ENCODE data around the gene RGR.

Gene RGR

DNA sequence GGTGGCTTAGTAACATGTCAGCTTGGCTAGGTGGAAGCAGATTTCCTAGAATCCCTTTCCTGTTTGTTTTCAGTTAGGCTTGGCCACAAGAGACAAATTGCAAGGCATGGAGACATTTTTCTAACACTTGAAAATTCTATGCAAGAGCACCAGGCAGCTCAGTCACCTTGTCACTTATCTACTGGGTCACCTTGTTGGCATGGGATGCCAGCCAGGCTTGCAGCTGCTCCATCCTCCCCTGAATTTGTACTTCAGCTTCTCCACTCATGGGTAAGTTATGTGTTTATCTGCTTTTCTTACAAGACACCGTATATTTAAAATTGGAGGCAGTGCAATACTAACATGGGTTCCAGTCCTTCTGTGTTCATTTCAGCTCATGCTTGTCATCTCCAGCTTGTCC lies 43.3 kb downstream of the RGR start:
- no peak overlapping the region for H3K27ac ChIP-seq
- H3K79me2 ChIP-seq (ENCODE audit: insufficient read depth, low read depth), result no peaks in the 10 kb centered on the region
- H3K4me2 ChIP-seq, result no peak overlapping the region
- H3K4me1 ChIP-seq (ENCODE audit: low read depth, poor library complexity, severe bottlenecking), result peaks cover under 1% of the 10 kb centered on the region
- H3K36me3 ChIP-seq (ENCODE audit: insufficient read depth), result no peaks in the 10 kb centered on the region
- TF ChIP-seq, protein P1, sequence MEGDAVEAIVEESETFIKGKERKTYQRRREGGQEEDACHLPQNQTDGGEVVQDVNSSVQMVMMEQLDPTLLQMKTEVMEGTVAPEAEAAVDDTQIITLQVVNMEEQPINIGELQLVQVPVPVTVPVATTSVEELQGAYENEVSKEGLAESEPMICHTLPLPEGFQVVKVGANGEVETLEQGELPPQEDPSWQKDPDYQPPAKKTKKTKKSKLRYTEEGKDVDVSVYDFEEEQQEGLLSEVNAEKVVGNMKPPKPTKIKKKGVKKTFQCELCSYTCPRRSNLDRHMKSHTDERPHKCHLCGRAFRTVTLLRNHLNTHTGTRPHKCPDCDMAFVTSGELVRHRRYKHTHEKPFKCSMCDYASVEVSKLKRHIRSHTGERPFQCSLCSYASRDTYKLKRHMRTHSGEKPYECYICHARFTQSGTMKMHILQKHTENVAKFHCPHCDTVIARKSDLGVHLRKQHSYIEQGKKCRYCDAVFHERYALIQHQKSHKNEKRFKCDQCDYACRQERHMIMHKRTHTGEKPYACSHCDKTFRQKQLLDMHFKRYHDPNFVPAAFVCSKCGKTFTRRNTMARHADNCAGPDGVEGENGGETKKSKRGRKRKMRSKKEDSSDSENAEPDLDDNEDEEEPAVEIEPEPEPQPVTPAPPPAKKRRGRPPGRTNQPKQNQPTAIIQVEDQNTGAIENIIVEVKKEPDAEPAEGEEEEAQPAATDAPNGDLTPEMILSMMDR (conservative IDR thresholded peaks at IDR 0.05; ENCODE audit: low read depth, low read length), result no peak
- H4K20me1 ChIP-seq (ENCODE audit: insufficient read depth), result no peaks in the 10 kb centered on the region
- no peak overlapping the region for H2AFZ ChIP-seq (ENCODE audit: low read depth)
- no peak overlapping the region for H3K4me3 ChIP-seq (IDR thresholded peaks at IDR 0.05; ENCODE audit: insufficient read depth, low read depth, low read length)
- H3K9ac ChIP-seq, result no peak overlapping the region
- no peaks in the 10 kb centered on the region for H3K27me3 ChIP-seq (ENCODE audit: insufficient read depth, low read depth)

DNA sequence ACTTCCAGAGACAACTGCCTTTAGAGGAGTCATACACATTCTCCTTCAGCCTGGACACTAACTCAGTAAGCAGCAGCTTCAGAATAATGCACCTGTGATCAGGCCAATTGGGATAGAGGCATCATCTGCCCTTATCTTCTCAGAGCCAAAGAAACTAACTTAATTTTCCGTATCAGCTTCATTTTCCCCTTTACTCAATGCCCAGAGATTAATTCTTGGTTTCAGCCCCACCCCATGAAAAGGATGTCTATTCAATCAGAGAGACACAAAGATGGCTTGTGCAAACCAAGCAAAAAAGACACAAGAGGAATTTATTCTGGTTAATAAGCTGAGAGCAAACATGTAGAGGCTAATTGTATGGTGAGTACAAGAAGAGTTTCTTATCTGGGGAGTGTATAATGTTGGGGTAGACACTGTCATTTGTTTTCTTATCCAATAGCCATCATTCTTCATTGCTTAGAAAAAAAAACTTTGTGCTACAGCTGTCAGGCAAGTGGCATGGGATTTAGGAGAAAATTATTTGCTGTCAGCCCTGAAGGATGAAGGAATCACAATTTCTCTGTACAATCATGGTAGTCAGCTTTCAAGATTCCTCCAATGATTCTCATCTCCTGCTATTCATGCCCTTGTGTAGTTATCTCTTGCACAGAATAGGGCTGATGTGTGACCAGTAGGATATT lies 44.8 kb downstream of the RGR start:
- no peak overlapping the region for H3K27ac ChIP-seq
- H3K4me3 ChIP-seq (IDR thresholded peaks at IDR 0.05; ENCODE audit: insufficient read depth, low read depth, low read length), result no peak overlapping the region
- TF ChIP-seq, protein P1 (conservative IDR thresholded peaks at IDR 0.05; ENCODE audit: low read depth, low read length), result no peak
- no peak overlapping the region for H2AFZ ChIP-seq (ENCODE audit: low read depth)
- no peak overlapping the region for H3K9ac ChIP-seq
- no peaks in the 10 kb centered on the region for H3K36me3 ChIP-seq (ENCODE audit: insufficient read depth)
- H3K4me1 ChIP-seq (ENCODE audit: low read depth, poor library complexity, severe bottlenecking), result peaks cover 15% of the 10 kb centered on the region
- no peaks in the 10 kb centered on the region for H3K79me2 ChIP-seq (ENCODE audit: insufficient read depth, low read depth)
- H3K27me3 ChIP-seq (ENCODE audit: insufficient read depth, low read depth), result no peaks in the 10 kb centered on the region
- no peaks in the 10 kb centered on the region for H4K20me1 ChIP-seq (ENCODE audit: insufficient read depth)
- H3K4me2 ChIP-seq, result no peak overlapping the region

DNA sequence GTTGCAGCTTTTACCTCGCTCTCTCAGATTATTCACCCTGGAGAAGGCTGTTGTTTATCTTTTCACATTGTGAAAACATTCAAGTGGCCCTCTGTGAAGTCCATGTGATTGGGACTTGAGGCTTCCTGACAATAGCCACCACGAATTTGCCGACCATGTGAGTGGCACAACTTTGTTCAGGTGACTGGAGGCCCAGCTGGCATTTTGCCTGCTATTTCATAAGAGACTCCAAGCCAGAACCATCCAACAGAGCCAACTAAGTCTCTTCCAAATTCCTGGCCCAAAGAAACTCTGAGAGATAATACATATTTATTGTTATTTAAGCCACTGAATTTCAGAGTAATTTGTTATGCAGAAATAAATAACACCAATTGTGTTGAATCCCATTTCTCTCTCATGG lies 45.4 kb downstream of the RGR start:
- no peak overlapping the region for H3K4me3 ChIP-seq (IDR thresholded peaks at IDR 0.05; ENCODE audit: insufficient read depth, low read depth, low read length)
- no peak overlapping the region for H3K9ac ChIP-seq
- H3K79me2 ChIP-seq (ENCODE audit: insufficient read depth, low read depth), result no peaks in the 10 kb centered on the region
- H3K27ac ChIP-seq, result no peak overlapping the region
- H2AFZ ChIP-seq (ENCODE audit: low read depth), result no peak overlapping the region
- no peaks in the 10 kb centered on the region for H3K36me3 ChIP-seq (ENCODE audit: insufficient read depth)
- no peaks in the 10 kb centered on the region for H3K27me3 ChIP-seq (ENCODE audit: insufficient read depth, low read depth)
- H3K4me1 ChIP-seq (ENCODE audit: low read depth, poor library complexity, severe bottlenecking), result peaks cover 21% of the 10 kb centered on the region
- TF ChIP-seq, protein P1 (conservative IDR thresholded peaks at IDR 0.05; ENCODE audit: low read depth, low read length), result no peak
- no peak overlapping the region for H3K4me2 ChIP-seq
- no peaks in the 10 kb centered on the region for H4K20me1 ChIP-seq (ENCODE audit: insufficient read depth)

DNA sequence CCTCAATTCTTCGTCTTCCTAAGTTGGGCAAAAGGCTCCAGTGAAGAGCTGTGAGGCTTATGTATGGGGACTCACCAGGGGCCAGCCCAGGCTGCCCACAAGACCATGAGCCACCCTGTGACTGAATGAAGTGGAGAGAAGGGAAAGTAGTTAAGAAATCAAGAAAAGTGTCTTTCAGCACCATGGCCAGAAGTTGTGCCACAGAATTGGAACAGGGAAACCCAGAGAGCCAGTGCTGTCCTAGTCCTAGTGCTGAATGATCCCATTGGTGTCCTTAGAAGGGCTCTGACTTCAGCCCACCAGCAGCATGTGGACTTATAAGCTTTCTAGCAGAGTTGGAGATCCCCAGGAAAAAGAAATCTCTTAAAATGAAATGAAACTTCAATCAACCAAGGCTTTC lies 46.5 kb downstream of the RGR start:
- Histone ChIP-seq H3K27ac (no peak overlapping the region), H3K4me3 (IDR thresholded peaks at IDR 0.05; ENCODE audit: insufficient read depth, low read depth, low read length) (no peak overlapping the region), H3K9ac (no peak overlapping the region), H3K79me2 (ENCODE audit: insufficient read depth, low read depth) (no peaks in the 10 kb centered on the region), H3K4me1 (ENCODE audit: low read depth, poor library complexity, severe bottlenecking) (peaks cover 33% of the 10 kb centered on the region), H3K4me2 (no peak overlapping the region), H2AFZ (ENCODE audit: low read depth) (no peak overlapping the region), H3K36me3 (ENCODE audit: insufficient read depth) (no peaks in the 10 kb centered on the region), H3K27me3 (ENCODE audit: insufficient read depth, low read depth) (no peaks in the 10 kb centered on the region), H4K20me1 (ENCODE audit: insufficient read depth) (no peaks in the 10 kb centered on the region)
- TF ChIP-seq, protein P1 (conservative IDR thresholded peaks at IDR 0.05; ENCODE audit: low read depth, low read length), result no peak
